H9 (cell line): ENCODE measurements around the gene CCDC78. TPM values are rescaled to one million over a fixed set of nuclear protein-coding genes. Genes with fewer than 3 reads are reported as not detected.

ENCODE experiments used
- DNase-seq: peaks from one replicate; pipeline ENCODE4 v3.0.0-alpha.2; 2017
- H2AFZ ChIP-seq: one replicate; pipeline ENCODE4 v1.6.1; 2013; ENCODE audit warnings: mild to moderate bottlenecking, low read length, control low read depth, moderate library complexity
- H2AK5ac ChIP-seq: 2 replicates; pipeline ENCODE4 v1.6.1; 2013; ENCODE audit warnings: low read length, control low read depth, mixed read lengths; ENCODE audit not compliant: insufficient read length
- H2BK120ac ChIP-seq: one replicate; pipeline ENCODE4 v1.6.1; 2013; ENCODE audit warnings: low read depth, mild to moderate bottlenecking, low read length, control low read depth, inconsistent platforms; ENCODE audit not compliant: poor library complexity, severe bottlenecking
- H2BK12ac ChIP-seq: 2 replicates; pipeline ENCODE4 v1.6.1; 2013; ENCODE audit warnings: low read length, control low read depth, mixed read lengths, low read depth; ENCODE audit not compliant: insufficient read length
- H2BK15ac ChIP-seq: 2 replicates; pipeline ENCODE4 v1.6.1; 2013; ENCODE audit warnings: low read depth, low read length, control low read depth
- H2BK20ac ChIP-seq: one replicate; pipeline ENCODE4 v1.6.1; 2013; ENCODE audit warnings: low read depth, mild to moderate bottlenecking, low read length, control low read depth, inconsistent platforms; ENCODE audit not compliant: poor library complexity, severe bottlenecking
- H2BK5ac ChIP-seq: 2 replicates; pipeline ENCODE4 v1.6.1; 2013; ENCODE audit warnings: low read length, control low read depth, mixed read lengths; ENCODE audit not compliant: insufficient read length
- H3K14ac ChIP-seq: 2 replicates; pipeline ENCODE4 v1.6.1; 2013; ENCODE audit warnings: low read length, control low read depth; ENCODE audit not compliant: insufficient read depth
- H3K18ac ChIP-seq: 2 replicates; pipeline ENCODE4 v1.6.1; 2013; ENCODE audit warnings: low read depth, mild to moderate bottlenecking, mixed read lengths, low read length, control low read depth; ENCODE audit not compliant: insufficient read length
- H3K23ac ChIP-seq: 2 replicates; pipeline ENCODE4 v1.6.1; 2013; ENCODE audit warnings: low read length, control low read depth, mixed read lengths, low read depth; ENCODE audit not compliant: insufficient read length
- H3K23me2 ChIP-seq: 2 replicates; pipeline ENCODE4 v1.6.1; 2013; ENCODE audit warnings: low read depth, mild to moderate bottlenecking, mixed read lengths, low read length, control low read depth; ENCODE audit not compliant: insufficient read length, poor library complexity, severe bottlenecking
- H3K27ac ChIP-seq: 2 replicates; pipeline ENCODE4 v1.5.1; 2013; ENCODE audit warnings: low read length, control low read depth, mixed read lengths, low read depth; ENCODE audit not compliant: insufficient read length
- H3K27me3 ChIP-seq: 2 replicates; pipeline ENCODE4 v1.6.1; 2013; ENCODE audit warnings: low read length, control low read depth, inconsistent platforms; ENCODE audit not compliant: insufficient read depth
- H3K4ac ChIP-seq: 2 replicates; pipeline ENCODE4 v1.6.1; 2013; ENCODE audit warnings: low read depth, mild to moderate bottlenecking, control low read depth, inconsistent platforms, low read length, moderate library complexity
- H3K4me1 ChIP-seq: 2 replicates; pipeline ENCODE4 v1.6.1; 2013; ENCODE audit warnings: low read length, control low read depth, inconsistent platforms; ENCODE audit not compliant: insufficient read depth
- H3K4me2 ChIP-seq: 2 replicates; pipeline ENCODE4 v1.6.1; 2013; ENCODE audit warnings: low read length, control low read depth, mixed read lengths; ENCODE audit not compliant: insufficient read length, insufficient read depth
- H3K56ac ChIP-seq: 2 replicates; pipeline ENCODE4 v1.6.1; 2013; ENCODE audit warnings: low read depth, mild to moderate bottlenecking, mixed read lengths, low read length, control low read depth; ENCODE audit not compliant: insufficient read length
- H3K79me1 ChIP-seq: 2 replicates; pipeline ENCODE4 v1.6.1; 2013; ENCODE audit warnings: low read depth, mild to moderate bottlenecking, moderate library complexity, low read length, control low read depth, inconsistent platforms; ENCODE audit not compliant: insufficient read depth, poor library complexity, severe bottlenecking
- H3K79me2 ChIP-seq: 2 replicates; pipeline ENCODE4 v1.6.1; 2013; ENCODE audit warnings: low read length, control low read depth, inconsistent platforms; ENCODE audit not compliant: insufficient read depth
- H3K9ac ChIP-seq: 2 replicates; pipeline ENCODE4 v1.6.1; 2013; ENCODE audit warnings: low read length, control low read depth, mixed read lengths; ENCODE audit not compliant: insufficient read length; ENCODE audit errors: extremely low read depth
- H3K9me3 ChIP-seq: one replicate; pipeline ENCODE4 v1.6.1; 2013; ENCODE audit warnings: low read depth, low read length, inconsistent platforms; ENCODE audit not compliant: control insufficient read depth
- H3T11ph ChIP-seq: one replicate; pipeline ENCODE4 v1.6.1; 2013; ENCODE audit warnings: mild to moderate bottlenecking, low read length, control low read depth, inconsistent platforms
- H4K20me1 ChIP-seq: one replicate; pipeline ENCODE4 v1.6.1; 2013; ENCODE audit not compliant: control insufficient read depth, insufficient read length, insufficient read depth
- H4K5ac ChIP-seq: 2 replicates; pipeline ENCODE4 v1.6.1; 2013; ENCODE audit warnings: low read depth, mild to moderate bottlenecking, mixed read lengths, low read length, control low read depth; ENCODE audit not compliant: insufficient read length
- H4K8ac ChIP-seq: replicated peaks from 2 replicates; pipeline ENCODE4 v1.6.1; 2013; ENCODE audit warnings: low read length, control low read depth, mixed read lengths, low read depth; ENCODE audit not compliant: insufficient read length
- H4K91ac ChIP-seq: 2 replicates; pipeline ENCODE4 v1.6.1; 2013; ENCODE audit warnings: low read depth, mild to moderate bottlenecking, moderate library complexity, mixed read lengths, low read length, control low read depth; ENCODE audit not compliant: insufficient read length
- H3K27ac Mint-ChIP-seq, 3 experiments: 2 replicates in 2 of 3; 3 replicates in 1 of 3; pipeline ENCODE4 v1.8.0; 2020 to 2021; ENCODE audit warnings: mixed read lengths in 3 of 3, mild to moderate bottlenecking in 1 of 3, moderate library complexity in 1 of 3
- H3K27me3 Mint-ChIP-seq: 2 replicates; pipeline ENCODE4 v1.8.0; 2021; ENCODE audit warnings: low read depth, mild to moderate bottlenecking, moderate library complexity, mixed read lengths
- H3K36me3 Mint-ChIP-seq, 3 experiments: 2 replicates in 2 of 3; 3 replicates in 1 of 3; pipeline ENCODE4 v1.8.0; 2020 to 2021; ENCODE audit warnings: low read depth in 3 of 3, mixed read lengths in 3 of 3; ENCODE audit not compliant: insufficient read depth in 1 of 3
- H3K4me1 Mint-ChIP-seq, 2 experiments: 2 replicates each; pipeline ENCODE4 v1.8.0; 2020; ENCODE audit warnings: mixed read lengths in 2 of 2
- H3K4me3 Mint-ChIP-seq, 2 experiments: 2 replicates in 1 of 2; 3 replicates in 1 of 2; pipeline ENCODE4 v1.8.0; 2020 to 2021; ENCODE audit warnings: mild to moderate bottlenecking in 2 of 2, mixed read lengths in 2 of 2, moderate library complexity in 1 of 2
- H3K9me3 Mint-ChIP-seq, 2 experiments: 2 replicates in 1 of 2; 3 replicates in 1 of 2; pipeline ENCODE4 v1.8.0; 2020; ENCODE audit warnings: mild to moderate bottlenecking in 2 of 2, mixed read lengths in 2 of 2, moderate library complexity in 1 of 2
- WGBS: extraction: QIAGEN DNeasy Blood & Tissue Kit; methylation state at CpG from one replicate; pipeline ENCODE4 v1.1.7; 2013; ENCODE audit warnings: missing lambda C conversion rate, low lambda C conversion rate, mixed read lengths; ENCODE audit not compliant: insufficient read length; ENCODE audit errors: extremely low coverage; 5-methylcytosine and 5-hydroxymethylcytosine counted together
- total RNA-seq: library from RNA; stranded (reverse); gene quantifications from 2 replicates; pipeline ENCODE4 v1.2.1, GENCODE V29; 2021
- TF ChIP-seq, protein P1 (sequence below): fragments of 200-600 bp; sonication (generic); conservative IDR thresholded peaks from 3 replicates; pipeline ENCODE4 v1.8.0; 2021; ENCODE audit warnings: antibody characterized with exemption, mild to moderate bottlenecking

Gene CCDC78
- total RNA-seq, 1 experiment from 2014 or later: 12.1 TPM

DNA sequence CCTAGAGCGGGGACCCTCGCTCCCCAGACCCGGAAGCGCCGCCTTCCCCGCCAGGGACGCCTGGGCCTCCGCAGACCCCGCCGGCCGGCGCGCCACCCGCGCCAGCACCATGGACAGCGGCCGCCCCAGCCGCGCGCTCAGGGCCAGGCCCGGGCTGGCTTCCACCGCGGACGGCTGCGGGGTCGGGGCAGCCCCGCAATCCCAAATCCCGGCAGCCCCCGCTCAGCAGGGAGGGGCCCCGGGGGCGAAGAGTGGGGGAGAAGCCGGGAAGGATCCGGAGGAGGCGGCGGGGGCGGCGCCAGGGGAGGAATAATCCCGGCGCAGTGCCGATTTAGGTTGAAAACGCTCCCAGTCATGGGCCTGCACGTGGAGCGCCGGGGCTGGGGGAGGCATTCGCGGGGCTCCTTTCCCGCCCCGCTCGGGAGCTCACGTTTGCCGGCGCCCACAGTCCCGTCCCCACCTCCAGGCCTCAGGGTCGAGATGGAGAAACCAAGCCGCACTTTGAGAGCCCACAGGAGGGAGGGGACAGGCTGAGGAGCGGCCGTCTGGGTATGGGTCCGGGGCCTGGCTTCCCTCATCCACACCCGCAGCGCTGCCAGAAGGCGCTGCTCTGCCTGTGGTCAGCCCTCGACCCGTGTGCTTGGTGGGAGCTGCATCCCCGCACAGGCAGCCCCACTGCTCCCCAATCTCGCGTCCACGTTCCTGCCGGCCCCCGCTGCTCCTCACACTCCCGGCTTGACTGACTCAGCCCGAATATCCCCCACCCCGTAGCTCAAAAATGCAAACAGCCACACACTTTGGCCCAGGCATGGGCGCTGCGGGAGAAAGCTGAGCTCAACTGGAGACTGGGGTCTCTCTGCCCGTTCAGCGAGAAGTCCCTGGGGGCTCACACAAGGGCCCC is 25.3 kb downstream of the CCDC78 start:
- no peak overlapping the region for H4K5ac ChIP-seq
- H2AFZ ChIP-seq: no peak overlapping the region
- no peaks in the 10 kb centered on the region for H3K79me1 ChIP-seq
- H2BK15ac ChIP-seq: no peak overlapping the region
- no peaks in the 10 kb centered on the region for H3K4me1 ChIP-seq
- H3K23me2 ChIP-seq: no peaks in the 10 kb centered on the region
- no peak overlapping the region for H2BK5ac ChIP-seq
- no peak overlapping the region for H3K27ac Mint-ChIP-seq
- no peak overlapping the region for H3K9ac ChIP-seq
- no peak overlapping the region for H3K56ac ChIP-seq
- H3K4me2 ChIP-seq: no peak overlapping the region
- TF ChIP-seq, protein P1, sequence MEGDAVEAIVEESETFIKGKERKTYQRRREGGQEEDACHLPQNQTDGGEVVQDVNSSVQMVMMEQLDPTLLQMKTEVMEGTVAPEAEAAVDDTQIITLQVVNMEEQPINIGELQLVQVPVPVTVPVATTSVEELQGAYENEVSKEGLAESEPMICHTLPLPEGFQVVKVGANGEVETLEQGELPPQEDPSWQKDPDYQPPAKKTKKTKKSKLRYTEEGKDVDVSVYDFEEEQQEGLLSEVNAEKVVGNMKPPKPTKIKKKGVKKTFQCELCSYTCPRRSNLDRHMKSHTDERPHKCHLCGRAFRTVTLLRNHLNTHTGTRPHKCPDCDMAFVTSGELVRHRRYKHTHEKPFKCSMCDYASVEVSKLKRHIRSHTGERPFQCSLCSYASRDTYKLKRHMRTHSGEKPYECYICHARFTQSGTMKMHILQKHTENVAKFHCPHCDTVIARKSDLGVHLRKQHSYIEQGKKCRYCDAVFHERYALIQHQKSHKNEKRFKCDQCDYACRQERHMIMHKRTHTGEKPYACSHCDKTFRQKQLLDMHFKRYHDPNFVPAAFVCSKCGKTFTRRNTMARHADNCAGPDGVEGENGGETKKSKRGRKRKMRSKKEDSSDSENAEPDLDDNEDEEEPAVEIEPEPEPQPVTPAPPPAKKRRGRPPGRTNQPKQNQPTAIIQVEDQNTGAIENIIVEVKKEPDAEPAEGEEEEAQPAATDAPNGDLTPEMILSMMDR: no peak
- no CpG with 5 or more reads among the region's 76 CpGs for WGBS
- H3K4ac ChIP-seq: no peak overlapping the region
- no peak overlapping the region for H2BK20ac ChIP-seq
- no peak overlapping the region for H3K14ac ChIP-seq
- no peak overlapping the region for H3T11ph ChIP-seq
- peaks cover 40% of the 10 kb centered on the region for H3K27me3 ChIP-seq
- peaks cover 0 to 3% (median 0%) of the 10 kb centered on the region in 3 experiments; a peak in 2 of 7 replicates for H3K36me3 Mint-ChIP-seq
- no peak overlapping the region for H2BK120ac ChIP-seq
- DNase-seq: peak; percentile 69
- no peak overlapping the region for H4K91ac ChIP-seq
- no peak overlapping the region for H3K18ac ChIP-seq
- H2BK12ac ChIP-seq: no peak overlapping the region
- H4K20me1 ChIP-seq: no peaks in the 10 kb centered on the region
- H3K23ac ChIP-seq: no peak overlapping the region
- peaks cover 0 to 5% of the 10 kb centered on the region in 2 experiments; a peak in 1 of 4 replicates for H3K4me1 Mint-ChIP-seq
- no peak overlapping the region for H2AK5ac ChIP-seq
- no peaks in the 10 kb centered on the region for H3K9me3 ChIP-seq
- H3K9me3 Mint-ChIP-seq: no peaks in the 10 kb centered on the region
- no peaks in the 10 kb centered on the region for H3K79me2 ChIP-seq
- H4K8ac ChIP-seq: no peak overlapping the region
- peaks cover 87% of the 10 kb centered on the region for H3K27me3 Mint-ChIP-seq
- no peak overlapping the region for H3K27ac ChIP-seq
- 0 out of 5 replicates have a peak overlapping the region, but pooled peaks of 1 of the 2 experiments have one; percentile 23 for H3K4me3 Mint-ChIP-seq
